Inflammatory macrophage treated with lipopolysaccharide for 1 hour (primary cell): ENCODE data around the gene ME3.
"Not testable (repeated sequence)": the region's sequence is repeated elsewhere in the genome, so short reads cannot be mapped to it uniquely, and the experiment has no call there.

Experiments used
- DNase-seq, 2 donors: peaks; one replicate each; pipeline ENCODE4 v3.0.0-alpha.2; 2020 to 2022

ME3 gene

GRCh38 chr11:86660736-86661135, 11.7 kb downstream of the ME3 start:
- DNase-seq = no peak

- no peak for DNase-seq
These were observed 12.3 kb downstream of the ME3 start for GRCh38 chr11:86660088-86660487.

GRCh38 chr11:86658534-86658933, 13.9 kb downstream of the ME3 start:
- no peak for DNase-seq

GRCh38 chr11:86645212-86645611, 27.2 kb downstream of the ME3 start:
- DNase-seq = not testable (repeated sequence)

- DNase-seq = peak in 1 of 2 donors; percentile 15
These were observed 28.1 kb downstream of the ME3 start for GRCh38 chr11:86644291-86644690.

- DNase-seq = no peak
These were observed 30.7 kb downstream of the ME3 start for GRCh38 chr11:86641537-86642261.

GRCh38 chr11:86639137-86639536, 33.3 kb downstream of the ME3 start:
- no peak for DNase-seq

GRCh38 chr11:86638673-86639072, 33.7 kb downstream of the ME3 start:
- no peak for DNase-seq

GRCh38 chr11:86637988-86638387, 34.4 kb downstream of the ME3 start:
- DNase-seq = no peak

- DNase-seq = no peak
These were observed 36.1 kb downstream of the ME3 start for GRCh38 chr11:86636275-86636674.

GRCh38 chr11:86632499-86633269, 39.7 kb downstream of the ME3 start:
- peak in 1 of 2 donors; percentile 20 for DNase-seq

GRCh38 chr11:86630229-86630981, 42.0 kb downstream of the ME3 start:
- no peak for DNase-seq

GRCh38 chr11:86629045-86629706, 43.2 kb downstream of the ME3 start:
- no peak for DNase-seq

GRCh38 chr11:86627776-86628455, 44.5 kb downstream of the ME3 start:
- DNase-seq = no peak

GRCh38 chr11:86625981-86626380, 46.4 kb downstream of the ME3 start:
- no peak for DNase-seq

GRCh38 chr11:86625544-86625943, 46.9 kb downstream of the ME3 start:
- DNase-seq = no peak

- DNase-seq = no peak
These were observed 48.0 kb downstream of the ME3 start for GRCh38 chr11:86624366-86624765.

- DNase-seq = no peak
These were observed 48.7 kb downstream of the ME3 start for GRCh38 chr11:86623736-86624135.

- no peak for DNase-seq
These were observed 49.3 kb downstream of the ME3 start for GRCh38 chr11:86623041-86623621.

GRCh38 chr11:86621854-86622253, 50.6 kb downstream of the ME3 start:
- no peak for DNase-seq

GRCh38 chr11:86620891-86621521, 51.4 kb downstream of the ME3 start:
- DNase-seq = no peak

GRCh38 chr11:86619428-86619827, 53.0 kb downstream of the ME3 start:
- DNase-seq = not testable (repeated sequence)
